Measurements from ENCODE around the gene MTG1.

GRCh38 chr10:133399123-133399601, 5.2 kb downstream of the MTG1 start:
- no peak for TF ChIP-seq CTCF (conservative IDR thresholded peaks at IDR 0.05)
- TF ChIP-seq ZFX (IDR thresholded peaks at IDR 0.05), result no peak
